ENCODE measurements around the gene TEX54. TPM values are rescaled to one million over a fixed set of nuclear protein-coding genes. Genes with fewer than 3 reads are reported as not detected.

TEX54 gene
- total RNA-seq, 1 donor from 2014 or later, result not detected

GRCh38 chr11:62786318-62787004, 46.2 kb downstream of the TEX54 start:
- peak; percentile 90 for DNase-seq

GRCh38 chr11:62782753-62783152, 49.9 kb downstream of the TEX54 start:
- DNase-seq, result no peak

Other genes starting within 250 kb of the TEX54 start
- 13.8 and 15.1 TPM in 2 replicates for gene TUT1, start 241.3 kb downstream of the TEX54 start, total RNA-seq
- 190 and 209 TPM in 2 replicates for gene MTA2, start 231.0 kb downstream of the TEX54 start, total RNA-seq
- 40.2 and 42.1 TPM in 2 replicates for gene EML3, start 220.1 kb downstream of the TEX54 start, total RNA-seq
- gene ROM1, start 219.6 kb downstream of the TEX54 start, total RNA-seq, result 5.4 and 5.6 TPM in 2 replicates
- gene B3GAT3, start 210.9 kb downstream of the TEX54 start, total RNA-seq, result 16.2 and 18.2 TPM in 2 replicates
- 237 and 423 TPM in 2 replicates for gene GANAB, start 186.2 kb downstream of the TEX54 start, total RNA-seq
- 29.6 and 38.0 TPM in 2 replicates for gene INTS5, start 179.5 kb downstream of the TEX54 start, total RNA-seq
- gene C11orf98, start 167.6 kb downstream of the TEX54 start, total RNA-seq, result 27.5 and 28.6 TPM in 2 replicates
- gene CSKMT, start 167.5 kb downstream of the TEX54 start, total RNA-seq, result 5.2 and 5.8 TPM in 2 replicates
- 5.0 and 6.1 TPM in 2 replicates for gene UQCC3, start 161.2 kb downstream of the TEX54 start, total RNA-seq
- 2.5 and 3.6 TPM in 2 replicates for gene LBHD1, start 160.6 kb downstream of the TEX54 start, total RNA-seq
- 126 and 217 TPM in 2 replicates for gene UBXN1, start 153.8 kb downstream of the TEX54 start, total RNA-seq
- 0.34 and 0.51 TPM in 2 replicates for gene LRRN4CL, start 143.3 kb downstream of the TEX54 start, total RNA-seq
- 19.4 and 38.6 TPM in 2 replicates for gene BSCL2, start 125.4 kb downstream of the TEX54 start, total RNA-seq
- not detected in 2 replicates for gene GNG3, start 125.2 kb downstream of the TEX54 start, total RNA-seq
- gene HNRNPUL2, start 105.4 kb downstream of the TEX54 start, total RNA-seq, result 6.5 and 11.1 TPM in 2 replicates
- 28.9 and 30.0 TPM in 2 replicates for gene TTC9C, start 104.4 kb downstream of the TEX54 start, total RNA-seq
- 12.2 and 14.1 TPM in 2 replicates for gene ZBTB3, start 78.7 kb downstream of the TEX54 start, total RNA-seq
- 42.7 and 76.1 TPM in 2 replicates for gene POLR2G, start 71.3 kb downstream of the TEX54 start, total RNA-seq
- 35.7 and 40.2 TPM in 2 replicates for gene TAF6L, start 61.4 kb downstream of the TEX54 start, total RNA-seq
- gene TMEM179B, start 45.4 kb downstream of the TEX54 start, total RNA-seq, result 29.0 and 41.7 TPM in 2 replicates
- 10.7 and 21.8 TPM in 2 replicates for gene TMEM223, start 40.8 kb downstream of the TEX54 start, total RNA-seq
- gene NXF1, start 27.4 kb downstream of the TEX54 start, total RNA-seq, result 38.1 and 44.2 TPM in 2 replicates
- 34.4 and 36.8 TPM in 2 replicates for gene STX5, start 790 bp downstream of the TEX54 start, total RNA-seq
- gene WDR74, start 6.7 kb upstream of the TEX54 start, total RNA-seq, result 39.4 and 46.3 TPM in 2 replicates
- 77.9 and 84.9 TPM in 2 replicates for gene SLC3A2, start 48.1 kb upstream of the TEX54 start, total RNA-seq
- not detected in 2 replicates for gene CHRM1, start 88.5 kb upstream of the TEX54 start, total RNA-seq
- not detected in 2 replicates for gene SLC22A6, start 152.1 kb upstream of the TEX54 start, total RNA-seq
- gene SLC22A8, start 183.0 kb upstream of the TEX54 start, total RNA-seq, result not detected in 2 replicates